ENCODE data around the gene ITPKC. TPM values are rescaled to one million over a fixed set of nuclear protein-coding genes. Genes with fewer than 3 reads are reported as not detected.

Gene ITPKC
- total and polyA plus RNA-seq, 10 of the 15 experiments (the other 5 are each of a cell fraction or from before 2014, with no cell fraction given), result 0.03 to 6.4 (median 3.5) TPM

GRCh38 chr19:40690693-40691420 is 26.1 kb upstream of the ITPKC start (continued):
- TF ChIP-seq BCL3 (IDR thresholded peaks at IDR 0.05; ENCODE audit: borderline replicate concordance, insufficient read depth, low read depth, low read length, poor library complexity, severe bottlenecking), result no peak
- no peak for TF ChIP-seq E2F8 (IDR thresholded peaks at IDR 0.05; ENCODE audit: low read depth, partially characterized antibody)
- TF ChIP-seq NBN (IDR thresholded peaks at IDR 0.05), result peak; percentile 59; the same call in 1 of the 2 replicates
- no peak for TF ChIP-seq ZNF274 (IDR thresholded peaks at IDR 0.05; ENCODE audit: insufficient read depth, insufficient read length)
- no peak for TF ChIP-seq PAX5 (IDR thresholded peaks at IDR 0.05; ENCODE audit: borderline replicate concordance, low read depth, low read length)
- no peak for TF ChIP-seq CHD4 (IDR thresholded peaks at IDR 0.05)
- TF ChIP-seq TCF3 (IDR thresholded peaks at IDR 0.05; ENCODE audit: borderline replicate concordance, insufficient read depth, low read depth, low read length), result peak; percentile 92; the same call in 1 of the 2 replicates
- peak; percentile 79; the same call in 1 of the 2 replicates for TF ChIP-seq HDGF (IDR thresholded peaks at IDR 0.05)
- TF ChIP-seq SUPT20H (IDR thresholded peaks at IDR 0.05; ENCODE audit: borderline replicate concordance, control insufficient read depth, low read depth, low read length), result no peak
- TF ChIP-seq SIN3A (IDR thresholded peaks at IDR 0.05; ENCODE audit: low read depth, low read length), result no peak
- TF ChIP-seq WRNIP1 (IDR thresholded peaks at IDR 0.05; ENCODE audit: borderline replicate concordance, low read depth, low read length), result no peak
- no peak for TF ChIP-seq MTA3 (IDR thresholded peaks at IDR 0.05; ENCODE audit: borderline replicate concordance, low read length)
- no peak for TF ChIP-seq HDAC2 (IDR thresholded peaks at IDR 0.05)
- no peak for TF ChIP-seq TARDBP (IDR thresholded peaks at IDR 0.05; ENCODE audit: borderline replicate concordance)
- TF ChIP-seq NFIC (IDR thresholded peaks at IDR 0.05; ENCODE audit: low read depth, low read length), result no peak
- TF ChIP-seq DPF2 (IDR thresholded peaks at IDR 0.05), result 0 out of 2 replicates have a peak, but pooled peaks have one; percentile 10
- TF ChIP-seq CBFB (IDR thresholded peaks at IDR 0.05; ENCODE audit: low read depth), result no peak
- TF ChIP-seq RUNX3 (IDR thresholded peaks at IDR 0.05; ENCODE audit: low read length), result no peak
- no peak for TF ChIP-seq MLLT1 (IDR thresholded peaks at IDR 0.05)
- TF ChIP-seq POU2F2 (IDR thresholded peaks at IDR 0.05; ENCODE audit: borderline replicate concordance, low read depth, low read length), result no peak
- no peak for TF ChIP-seq YY1 (IDR thresholded peaks at IDR 0.05; ENCODE audit: low read depth, low read length)
- TF ChIP-seq NR2F1 (conservative IDR thresholded peaks at IDR 0.05), result 0 out of 2 replicates have a peak, but pooled peaks have one; percentile 10
- TF ChIP-seq E2F4 (IDR thresholded peaks at IDR 0.05; ENCODE audit: low read depth, low read length), result no peak
- TF ChIP-seq TBL1XR1 (IDR thresholded peaks at IDR 0.05; ENCODE audit: low read depth, low read length), result no peak
- TF ChIP-seq CREB1 (IDR thresholded peaks at IDR 0.05; ENCODE audit: low read depth), result peak; percentile 50; the same call in 1 of the 2 replicates

Measured in GM12878 (cell line).